DND-41 (cell line): Measurements from ENCODE around the gene SYNGR3.

Experiments used
- CTCF ChIP-seq: IDR thresholded peaks from 2 replicates; pipeline ENCODE4 v1.5.1; 2012; ENCODE audit warnings: borderline replicate concordance, low read length, moderate library complexity, mild to moderate bottlenecking; ENCODE audit not compliant: poor library complexity, severe bottlenecking; ENCODE audit errors: extremely low read depth
- EZH2 ChIP-seq: IDR thresholded peaks from 3 replicates; pipeline ENCODE4 v1.6.1; 2012; ENCODE audit warnings: borderline replicate concordance, low read depth, mild to moderate bottlenecking, moderate library complexity, low read length, inconsistent platforms; ENCODE audit not compliant: severe bottlenecking

DNA sequence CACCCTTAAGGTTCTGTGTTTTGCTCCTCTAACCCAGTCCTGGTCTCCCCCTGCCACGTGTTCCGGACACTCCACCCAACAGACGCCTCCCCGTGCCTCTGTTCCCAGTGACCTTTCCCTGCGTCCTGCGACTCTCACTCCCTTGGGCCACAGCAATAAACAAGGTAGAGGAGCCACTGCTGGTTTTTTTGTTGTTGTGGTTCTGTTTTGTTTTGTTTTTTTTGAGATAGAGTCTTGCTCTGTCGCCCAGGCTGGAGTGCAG lies 26.1 kb downstream of the SYNGR3 start:
- TF ChIP-seq CTCF (no peak), EZH2 (no peak)
